NCI-H345 treated with DMSO at 0.1 percent for 48 hours (cell line): ENCODE data around the gene TNS2.
A peak's percentile ranks its signal among the peaks of the same experiment; 100 is the strongest.

ENCODE experiments used
- DNase-seq: peaks from one replicate; lab custom pipeline; 2025; ENCODE audit not compliant: unreplicated experiment; lab: John Stamatoyannopoulos, UW

Gene TNS2

GRCh38 chr12:53056296-53056695, 6.4 kb downstream of the TNS2 start:
- DNase-seq: no peak

GRCh38 chr12:53056901-53057300, 7.0 kb downstream of the TNS2 start:
- no peak for DNase-seq

GRCh38 chr12:53057816-53058500, 8.1 kb downstream of the TNS2 start:
- no peak for DNase-seq

GRCh38 chr12:53058674-53059433, 9.0 kb downstream of the TNS2 start:
- DNase-seq: no peak

- no peak for DNase-seq
These were observed 9.7 kb downstream of the TNS2 start for GRCh38 chr12:53059434-53060063.

- DNase-seq: no peak
These were observed 10.3 kb downstream of the TNS2 start for GRCh38 chr12:53060064-53060720.

- peak; percentile 31 for DNase-seq
These were observed 10.9 kb downstream of the TNS2 start for GRCh38 chr12:53060721-53061276.

- peak; percentile 67 for DNase-seq
These were observed 11.6 kb downstream of the TNS2 start for GRCh38 chr12:53061404-53062010.

- no peak for DNase-seq
These were observed 12.4 kb downstream of the TNS2 start for GRCh38 chr12:53062011-53062961.

- DNase-seq: no peak
These were observed 13.3 kb downstream of the TNS2 start for GRCh38 chr12:53062977-53063707.

GRCh38 chr12:53063708-53064612, 14.1 kb downstream of the TNS2 start:
- peak; percentile 45 for DNase-seq

- no peak for DNase-seq
These were observed 15.0 kb downstream of the TNS2 start for GRCh38 chr12:53064613-53065436.

GRCh38 chr12:53065470-53065869, 15.6 kb downstream of the TNS2 start:
- DNase-seq: no peak

- DNase-seq: peak; percentile 37
These were observed 16.4 kb downstream of the TNS2 start for GRCh38 chr12:53065975-53066931.

GRCh38 chr12:53067074-53067992, 17.5 kb downstream of the TNS2 start:
- DNase-seq: no peak
